ENCODE results near the gene OR2T1.
"Not testable (repeated sequence)": the region's sequence is repeated elsewhere in the genome, so short reads cannot be mapped to it uniquely, and the experiment has no call there.

The OR2T1 gene

GRCh38 chr1:248436303-248436702 lies 33.5 kb downstream of the OR2T1 start:
- DNase-seq: not testable (repeated sequence)

GRCh38 chr1:248438668-248439067 lies 35.8 kb downstream of the OR2T1 start:
- not testable (repeated sequence) for DNase-seq

- not testable (repeated sequence) for DNase-seq
These were observed 36.4 kb downstream of the OR2T1 start for GRCh38 chr1:248439283-248439682.

- not testable (repeated sequence) for DNase-seq
These were observed 39.8 kb downstream of the OR2T1 start for GRCh38 chr1:248442500-248443277.

- not testable (repeated sequence) for DNase-seq
These were observed 41.8 kb downstream of the OR2T1 start for GRCh38 chr1:248444603-248445002.

- DNase-seq: not testable (repeated sequence)
These were observed 42.6 kb downstream of the OR2T1 start, which contains the start of gene OR2T2 for GRCh38 chr1:248445399-248445798. OR2T2 (plus strand) TSS chr1:248445637; CDS start chr1:248452798, 7,161 bp downstream.

- DNase-seq: not testable (repeated sequence)
These were observed 45.7 kb downstream of the OR2T1 start for GRCh38 chr1:248448409-248449074.

- DNase-seq: not testable (repeated sequence)
These were observed 47.1 kb downstream of the OR2T1 start for GRCh38 chr1:248449821-248450465.

- DNase-seq: not testable (repeated sequence)
These were observed 47.8 kb downstream of the OR2T1 start for GRCh38 chr1:248450466-248451145.

GRCh38 chr1:248453619-248454018 lies 50.8 kb downstream of the OR2T1 start:
- DNase-seq: not testable (repeated sequence)

GRCh38 chr1:248455045-248455444 lies 52.2 kb downstream of the OR2T1 start:
- not testable (repeated sequence) for DNase-seq

GRCh38 chr1:248456635-248457034 lies 53.8 kb downstream of the OR2T1 start:
- not testable (repeated sequence) for DNase-seq

Measured in activated CD4-positive, alpha-beta T cell treated with anti-CD3 and anti-CD28 coated beads, Interleukin-2, amount 50 U/mL, for 16 hours (primary cell).